ENCODE data around the gene ZFP1.
"Not testable (repeated sequence)": the region's sequence is repeated elsewhere in the genome, so short reads cannot be mapped to it uniquely, and the experiment has no call there.

ZFP1 gene

GRCh38 chr16:75204905-75205304, 56.6 kb downstream of the ZFP1 start:
- not testable (repeated sequence) for DNase-seq (ENCODE audit: low read depth)

GRCh38 chr16:75205438-75205837, 57.1 kb downstream of the ZFP1 start:
- not testable (repeated sequence) for DNase-seq (ENCODE audit: low read depth)

- DNase-seq (ENCODE audit: low read depth) = not testable (repeated sequence)
Measured at GRCh38 chr16:75205961-75206748, 57.8 kb downstream of the ZFP1 start.

GRCh38 chr16:75206749-75207451, 58.6 kb downstream of the ZFP1 start, which contains the start of gene CTRB2:
Gene CTRB2 (minus strand): TSS chr16:75207161. CDS start chr16:75207141, 20 bp downstream.
- DNase-seq (ENCODE audit: low read depth) = no peak

- DNase-seq (ENCODE audit: low read depth) = no peak
Measured at GRCh38 chr16:75207831-75208230, 59.5 kb downstream of the ZFP1 start.

- DNase-seq (ENCODE audit: low read depth) = no peak
Measured at GRCh38 chr16:75208242-75208825, 60.0 kb downstream of the ZFP1 start.

- no peak for DNase-seq (ENCODE audit: low read depth)
Measured at GRCh38 chr16:75208861-75209505, 60.7 kb downstream of the ZFP1 start.

- DNase-seq (ENCODE audit: low read depth) = not testable (repeated sequence)
Measured at GRCh38 chr16:75209514-75209913, 61.2 kb downstream of the ZFP1 start.

GRCh38 chr16:75209944-75210343, 61.6 kb downstream of the ZFP1 start:
- no peak for DNase-seq (ENCODE audit: low read depth)

- DNase-seq (ENCODE audit: low read depth) = not testable (repeated sequence)
Measured at GRCh38 chr16:75211286-75211685, 63.0 kb downstream of the ZFP1 start.

GRCh38 chr16:75216127-75216526, 67.8 kb downstream of the ZFP1 start:
- DNase-seq (ENCODE audit: low read depth) = no peak

- DNase-seq (ENCODE audit: low read depth) = no peak
Measured at GRCh38 chr16:75216576-75216975, 68.3 kb downstream of the ZFP1 start.

GRCh38 chr16:75217389-75217851, 69.1 kb downstream of the ZFP1 start:
- no peak for DNase-seq (ENCODE audit: low read depth)

GRCh38 chr16:75218256-75219076, 70.1 kb downstream of the ZFP1 start, which contains the start of gene CTRB1:
Gene CTRB1 (plus strand): TSS chr16:75218988. CDS start chr16:75219008, 20 bp downstream.
- DNase-seq (ENCODE audit: low read depth) = no peak

GRCh38 chr16:75219088-75219487, 70.8 kb downstream of the ZFP1 start:
- DNase-seq (ENCODE audit: low read depth) = no peak

- DNase-seq (ENCODE audit: low read depth) = no peak
Measured at GRCh38 chr16:75219838-75220237, 71.5 kb downstream of the ZFP1 start.

All from activated T-helper 1 cell treated with Interleukin-2 at 50 U/mL for 16 hours (primary cell).